Sigmoid colon (tissue), 4 donors: ENCODE measurements around the gene TMEM135.
"Not testable (repeated sequence)": the region's sequence is repeated elsewhere in the genome, so short reads cannot be mapped to it uniquely, and the experiment has no call there.

ENCODE experiments used
- POLR2A ChIP-seq, 2 donors: fragments of 450-650 bp; IDR thresholded peaks; one replicate each; pipeline ENCODE4 v1.6.1; 2016; ENCODE audit warnings: antibody characterized with exemption in 2 of 2, mild to moderate bottlenecking in 2 of 2, moderate library complexity in 2 of 2
- POLR2AphosphoS5 ChIP-seq, 4 donors: sonication (generic); formaldehyde crosslinking; IDR thresholded peaks; one replicate each; pipeline ENCODE4 v1.6.1; 2017; ENCODE audit warnings: antibody characterized with exemption in 4 of 4
- TF ChIP-seq, protein P1 (sequence below), 4 experiments: fragments of 450-650 bp in 3 of 4; fragments of 200-600 bp in 1 of 4; IDR thresholded peaks; one replicate each; pipeline ENCODE4 v1.5.1; 2016 to 2019; ENCODE audit warnings: antibody characterized with exemption in 4 of 4, mild to moderate bottlenecking in 3 of 4, moderate library complexity in 2 of 4

DNA sequence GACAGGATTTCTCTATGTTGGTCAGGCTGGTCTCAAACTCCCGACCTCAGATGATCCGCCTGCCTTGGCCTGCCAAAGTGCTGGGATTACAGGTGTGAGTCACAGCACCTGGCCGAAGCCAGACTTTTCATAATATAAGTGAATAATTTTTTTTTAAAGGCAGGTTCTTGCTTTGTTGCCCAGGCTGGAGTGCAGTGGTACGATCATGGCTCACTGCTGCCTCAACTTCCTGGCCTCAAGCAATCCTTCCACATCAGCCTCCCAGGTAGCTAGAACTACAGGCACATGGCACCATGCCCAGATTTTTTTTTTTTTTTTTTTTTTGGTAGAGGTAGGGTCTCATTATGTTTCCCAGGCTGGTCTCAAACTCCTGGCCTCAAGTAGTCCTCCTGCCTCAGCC lies 33.5 kb upstream of the TMEM135 start:
- TF ChIP-seq POLR2AphosphoS5, POLR2A (IDR thresholded peaks at IDR 0.05): not testable (repeated sequence)
- TF ChIP-seq, protein P1, sequence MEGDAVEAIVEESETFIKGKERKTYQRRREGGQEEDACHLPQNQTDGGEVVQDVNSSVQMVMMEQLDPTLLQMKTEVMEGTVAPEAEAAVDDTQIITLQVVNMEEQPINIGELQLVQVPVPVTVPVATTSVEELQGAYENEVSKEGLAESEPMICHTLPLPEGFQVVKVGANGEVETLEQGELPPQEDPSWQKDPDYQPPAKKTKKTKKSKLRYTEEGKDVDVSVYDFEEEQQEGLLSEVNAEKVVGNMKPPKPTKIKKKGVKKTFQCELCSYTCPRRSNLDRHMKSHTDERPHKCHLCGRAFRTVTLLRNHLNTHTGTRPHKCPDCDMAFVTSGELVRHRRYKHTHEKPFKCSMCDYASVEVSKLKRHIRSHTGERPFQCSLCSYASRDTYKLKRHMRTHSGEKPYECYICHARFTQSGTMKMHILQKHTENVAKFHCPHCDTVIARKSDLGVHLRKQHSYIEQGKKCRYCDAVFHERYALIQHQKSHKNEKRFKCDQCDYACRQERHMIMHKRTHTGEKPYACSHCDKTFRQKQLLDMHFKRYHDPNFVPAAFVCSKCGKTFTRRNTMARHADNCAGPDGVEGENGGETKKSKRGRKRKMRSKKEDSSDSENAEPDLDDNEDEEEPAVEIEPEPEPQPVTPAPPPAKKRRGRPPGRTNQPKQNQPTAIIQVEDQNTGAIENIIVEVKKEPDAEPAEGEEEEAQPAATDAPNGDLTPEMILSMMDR (IDR thresholded peaks at IDR 0.05) = not testable (repeated sequence)
